Mucosa of rectum (tissue), 2 donors: Measurements from ENCODE around the gene JAZF1.

ENCODE experiments used
- H3K27ac ChIP-seq, 2 donors: one replicate each; pipeline ENCODE4 v1.7.0; 2013; ENCODE audit warnings: inconsistent platforms in 2 of 2, low read depth in 2 of 2, low read length in 2 of 2
- H3K27me3 ChIP-seq, 2 donors: one replicate each; pipeline ENCODE4 v1.7.0; 2013; ENCODE audit warnings: low read length in 2 of 2; ENCODE audit not compliant: control insufficient read depth in 2 of 2, insufficient read depth in 2 of 2
- H3K36me3 ChIP-seq, 2 donors: one replicate each; pipeline ENCODE4 v1.7.0; 2013; ENCODE audit warnings: low read length in 2 of 2; ENCODE audit not compliant: control insufficient read depth in 2 of 2, insufficient read depth in 2 of 2
- H3K4me1 ChIP-seq, 2 donors: one replicate each; pipeline ENCODE4 v1.7.0; 2013; ENCODE audit warnings: low read length in 2 of 2, mild to moderate bottlenecking in 1 of 2; ENCODE audit not compliant: control insufficient read depth in 2 of 2, insufficient read depth in 2 of 2
- H3K4me3 ChIP-seq, 2 donors: one replicate each; pipeline ENCODE4 v1.7.0; 2013; ENCODE audit warnings: low read length in 2 of 2
- H3K9ac ChIP-seq, 2 donors: one replicate each; pipeline ENCODE4 v1.7.0; 2013; ENCODE audit warnings: low read length in 2 of 2, low read depth in 1 of 2, mild to moderate bottlenecking in 1 of 2
- H3K9me3 ChIP-seq, 2 donors: one replicate each; pipeline ENCODE4 v1.7.0; 2013; ENCODE audit warnings: low read length in 2 of 2; ENCODE audit not compliant: control insufficient read depth in 2 of 2
- donor health status: healthy.
- donor health status: Normal muscosa, but diverticular disease.

JAZF1 gene

DNA sequence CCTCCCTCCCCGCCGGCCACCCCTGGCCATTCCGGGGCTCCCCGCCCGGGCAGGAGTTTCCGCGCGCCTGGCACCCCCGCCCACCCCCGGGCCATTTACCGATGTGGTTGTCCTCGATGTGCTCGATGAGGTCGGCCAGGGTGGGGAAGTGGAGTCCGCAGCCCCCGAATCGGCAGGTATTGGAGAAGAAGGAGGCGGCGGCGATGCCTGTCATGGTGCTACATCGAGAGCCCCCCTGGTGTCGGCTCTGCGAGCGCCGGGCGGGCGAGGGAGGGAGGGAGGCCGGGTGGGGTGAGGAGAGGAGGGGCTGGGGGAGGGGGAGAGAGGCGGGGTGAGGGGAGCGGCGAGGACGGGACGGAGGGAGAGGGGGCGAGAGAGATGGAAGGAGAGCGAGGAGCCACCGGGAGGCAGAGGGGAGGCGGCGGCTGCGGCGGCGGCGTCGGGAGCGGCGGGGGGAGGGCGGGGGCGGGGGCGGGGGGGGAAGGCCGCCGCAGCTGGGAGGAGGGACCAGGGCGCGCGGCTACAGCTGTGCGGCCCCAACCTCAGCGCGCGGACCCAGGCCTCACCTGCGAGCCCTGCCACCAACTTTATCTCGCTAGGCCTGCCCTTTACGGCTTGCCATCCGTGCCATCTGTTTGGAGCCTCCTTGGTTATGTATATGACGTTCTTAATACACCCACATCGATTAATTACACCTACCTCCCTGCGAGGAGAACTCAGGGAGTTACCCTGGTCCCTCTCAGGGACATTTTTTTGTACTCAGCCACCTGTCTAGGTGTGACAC is at the start of gene JAZF1:
Gene JAZF1, minus strand, starts transcription at position 432 of the 784 bp plus-strand sequence.
- Histone ChIP-seq H3K27ac (peak within 1 kb of the TSS; percentile 48 to 61), H3K4me3 (peak within 1 kb of the TSS; percentile 65 to 76), H3K27me3 (peaks cover 0 to 2% of the 10 kb centered on the region in 2 donors), H3K9ac (peak within 1 kb of the TSS; percentile 27 to 56), H3K4me1 (no peaks in the 10 kb centered on the region), H3K36me3 (no peaks in the 10 kb centered on the region), H3K9me3 (no peaks in the 10 kb centered on the region)

DNA sequence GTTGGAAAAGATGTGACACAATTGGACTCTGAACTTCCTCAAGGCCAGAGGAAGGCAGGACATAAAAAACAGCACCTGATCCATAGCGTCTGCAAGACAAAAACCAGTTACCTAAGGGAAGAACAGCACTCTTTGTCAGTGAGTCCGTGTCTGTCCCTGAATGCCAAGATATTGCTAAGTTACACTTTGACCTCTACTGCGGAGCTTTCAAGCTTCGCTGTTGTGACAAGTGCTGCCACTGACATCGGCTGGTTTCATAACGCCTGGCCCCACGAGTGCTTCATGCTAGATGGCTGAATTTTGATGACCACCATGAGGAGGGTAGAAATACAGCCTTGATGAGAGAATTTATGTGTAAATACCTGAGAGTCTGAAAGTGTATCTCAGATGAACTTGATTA is 49.7 kb upstream of the JAZF1 start:
- no peaks in the 10 kb centered on the region for H3K4me1 ChIP-seq
- H3K9me3 ChIP-seq, result no peaks in the 10 kb centered on the region
- no peaks in the 10 kb centered on the region for H3K36me3 ChIP-seq
- no peaks in the 10 kb centered on the region for H3K27me3 ChIP-seq
- H3K4me3 ChIP-seq, result no peak overlapping the region
- H3K27ac ChIP-seq, result no peak overlapping the region
- H3K9ac ChIP-seq, result no peak overlapping the region

DNA sequence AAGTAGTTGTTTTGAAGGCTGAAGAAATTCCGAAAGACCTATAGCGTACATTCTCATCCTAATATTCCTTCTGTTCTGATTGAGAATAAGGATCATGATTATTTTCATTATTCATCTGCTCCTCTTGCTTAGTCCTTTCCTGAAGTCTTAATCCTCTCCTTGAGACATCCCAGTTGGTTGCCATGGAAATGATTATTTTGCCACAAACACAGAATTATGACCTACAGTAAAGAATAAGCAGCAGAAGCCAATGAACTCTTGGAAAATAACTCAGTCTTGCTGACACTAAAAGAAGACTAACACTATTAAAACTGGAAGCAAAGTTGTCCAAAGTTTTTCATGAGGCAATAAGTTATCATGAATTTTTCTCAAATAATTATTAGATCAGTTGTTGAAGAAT is 47.8 kb upstream of the JAZF1 start:
- Histone ChIP-seq H3K9ac (no peak overlapping the region), H3K4me1 (no peaks in the 10 kb centered on the region), H3K27ac (no peak overlapping the region), H3K36me3 (no peaks in the 10 kb centered on the region), H3K9me3 (no peaks in the 10 kb centered on the region), H3K27me3 (no peaks in the 10 kb centered on the region), H3K4me3 (no peak overlapping the region)

DNA sequence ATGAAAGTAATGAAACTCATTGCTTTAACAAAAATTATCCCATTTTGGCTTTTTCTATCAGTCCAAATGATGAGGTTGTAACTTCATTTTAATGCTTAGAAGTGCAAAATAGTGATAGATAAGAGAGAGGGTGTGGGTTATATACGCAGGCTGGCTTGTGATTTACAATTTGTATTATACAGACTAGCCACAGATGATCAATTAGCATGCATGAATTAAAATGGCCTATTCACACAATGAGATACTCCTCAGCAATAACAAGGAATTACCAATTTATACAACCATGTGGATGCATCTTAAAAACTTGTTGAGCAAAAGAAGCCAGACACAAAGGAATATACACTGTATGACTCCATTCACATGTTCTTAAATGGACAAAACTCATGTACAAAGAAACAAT is 45.4 kb upstream of the JAZF1 start:
- no peak overlapping the region for H3K9ac ChIP-seq
- no peak overlapping the region for H3K4me3 ChIP-seq
- no peaks in the 10 kb centered on the region for H3K4me1 ChIP-seq
- H3K9me3 ChIP-seq, result no peaks in the 10 kb centered on the region
- H3K27me3 ChIP-seq, result no peaks in the 10 kb centered on the region
- H3K36me3 ChIP-seq, result no peaks in the 10 kb centered on the region
- no peak overlapping the region for H3K27ac ChIP-seq

DNA sequence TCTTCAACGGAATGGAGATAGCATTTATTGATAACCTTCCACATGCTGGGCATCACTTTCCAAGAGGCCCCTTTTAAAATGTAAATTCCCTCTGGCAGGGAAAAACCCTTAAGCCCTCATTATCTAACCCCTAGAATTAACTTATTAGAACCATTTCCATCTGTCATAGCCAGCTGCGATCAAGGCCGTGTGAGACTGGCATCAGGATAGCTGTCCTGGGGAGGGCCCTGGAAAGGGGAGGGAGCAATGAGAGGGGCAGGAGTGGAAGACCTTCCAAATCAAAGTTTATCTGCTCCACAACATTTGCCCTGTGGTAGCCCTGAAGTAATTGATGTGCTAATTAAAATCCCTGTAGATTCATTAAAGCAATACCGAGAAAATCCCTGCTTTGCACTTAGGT is 45.0 kb upstream of the JAZF1 start:
- no peak overlapping the region for H3K4me3 ChIP-seq
- H3K36me3 ChIP-seq, result no peaks in the 10 kb centered on the region
- H3K4me1 ChIP-seq, result no peaks in the 10 kb centered on the region
- no peaks in the 10 kb centered on the region for H3K9me3 ChIP-seq
- no peaks in the 10 kb centered on the region for H3K27me3 ChIP-seq
- H3K27ac ChIP-seq, result no peak overlapping the region
- no peak overlapping the region for H3K9ac ChIP-seq

DNA sequence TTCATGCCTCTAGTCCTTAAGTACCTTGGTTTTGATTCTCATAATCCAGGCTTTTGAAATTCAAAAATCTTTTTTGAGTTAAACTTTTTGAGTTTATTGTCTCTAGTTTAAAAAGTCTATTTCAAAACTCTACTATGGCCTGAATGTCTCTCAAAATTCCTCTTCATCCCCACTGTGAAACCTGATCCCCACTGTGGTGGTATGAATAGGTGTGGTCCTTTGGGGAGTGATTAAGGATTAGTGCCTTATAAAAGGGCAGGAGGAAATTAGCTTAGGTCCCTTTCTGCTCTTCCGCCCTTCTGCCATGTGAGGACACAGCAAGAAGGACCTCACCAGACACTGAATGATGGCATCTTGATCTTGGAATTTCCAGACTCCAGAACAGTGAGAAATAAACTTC is 44.1 kb upstream of the JAZF1 start:
- H3K9ac ChIP-seq, result no peak overlapping the region
- no peaks in the 10 kb centered on the region for H3K4me1 ChIP-seq
- no peaks in the 10 kb centered on the region for H3K9me3 ChIP-seq
- H3K27me3 ChIP-seq, result no peaks in the 10 kb centered on the region
- no peaks in the 10 kb centered on the region for H3K36me3 ChIP-seq
- no peak overlapping the region for H3K27ac ChIP-seq
- H3K4me3 ChIP-seq, result no peak overlapping the region

DNA sequence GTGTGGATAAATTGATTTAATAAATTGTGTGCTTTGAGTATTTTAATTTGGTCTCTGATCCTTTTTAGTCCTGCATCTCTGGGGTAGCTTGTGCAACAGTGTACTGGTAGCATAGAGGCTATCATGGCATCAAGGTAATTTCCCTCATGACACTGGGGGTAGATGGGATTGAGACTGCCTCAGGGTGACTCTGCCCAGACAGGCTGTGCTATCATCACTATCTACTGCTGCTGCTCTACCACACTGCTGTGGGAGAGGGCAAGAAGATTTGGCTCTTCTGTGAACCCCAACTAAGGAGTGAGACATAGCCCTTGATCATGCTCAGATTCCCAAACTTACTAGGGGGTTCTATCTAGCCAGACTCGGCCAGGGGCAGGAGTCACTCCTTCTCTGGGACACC is 43.6 kb upstream of the JAZF1 start:
- H3K4me3 ChIP-seq, result no peak overlapping the region

DNA sequence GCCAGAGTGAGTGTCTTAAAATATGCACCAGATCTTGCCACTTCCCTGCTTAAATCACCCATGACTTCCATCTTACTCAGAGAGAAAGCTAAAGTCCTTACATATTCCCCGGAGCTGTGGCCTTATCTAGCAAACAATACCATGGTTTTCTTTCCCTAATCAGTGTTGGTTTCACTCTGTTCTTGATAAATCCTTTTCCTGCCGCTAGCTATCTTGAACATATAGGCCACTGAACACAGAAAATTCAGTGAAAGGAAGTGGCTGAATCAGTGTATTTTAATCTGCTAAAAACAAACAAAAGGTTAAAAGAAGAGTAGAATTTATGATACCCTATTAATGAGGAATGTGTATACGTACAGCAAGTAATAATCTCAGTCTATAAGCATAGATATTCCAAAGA is 42.0 kb upstream of the JAZF1 start:
- H3K9me3 ChIP-seq, result no peaks in the 10 kb centered on the region
- H3K27me3 ChIP-seq, result no peaks in the 10 kb centered on the region
- H3K9ac ChIP-seq, result no peak overlapping the region

More for the DNA sequence above, 43.6 kb upstream of the JAZF1 start:
- H3K27me3 ChIP-seq, result no peaks in the 10 kb centered on the region
- no peak overlapping the region for H3K27ac ChIP-seq
- no peaks in the 10 kb centered on the region for H3K9me3 ChIP-seq
- no peak overlapping the region for H3K9ac ChIP-seq
- no peaks in the 10 kb centered on the region for H3K36me3 ChIP-seq
- no peaks in the 10 kb centered on the region for H3K4me1 ChIP-seq

DNA sequence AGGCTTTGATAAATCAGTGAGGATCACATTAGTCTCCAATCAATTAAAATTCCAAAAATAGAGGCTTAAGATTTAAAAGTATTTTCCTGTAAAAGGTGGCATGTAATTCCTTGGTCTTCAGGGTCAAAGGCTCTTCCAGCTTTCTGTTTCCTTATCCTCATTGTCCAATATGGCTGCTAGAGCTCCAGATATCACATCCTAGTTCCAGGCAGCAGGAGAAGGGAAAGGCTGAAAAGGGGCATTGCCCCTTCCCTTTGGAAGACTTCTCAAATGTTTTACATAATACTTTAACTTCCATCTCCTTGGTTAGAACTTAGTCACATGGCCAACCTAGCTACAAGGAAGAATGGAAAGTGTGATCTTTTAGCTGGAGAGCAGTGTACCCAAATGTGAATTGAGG is 39.2 kb upstream of the JAZF1 start:
- no peaks in the 10 kb centered on the region for H3K9me3 ChIP-seq
- H3K4me1 ChIP-seq, result no peaks in the 10 kb centered on the region
- no peaks in the 10 kb centered on the region for H3K27me3 ChIP-seq
- H3K4me3 ChIP-seq, result no peak overlapping the region
- H3K9ac ChIP-seq, result no peak overlapping the region
- H3K36me3 ChIP-seq, result no peaks in the 10 kb centered on the region
- no peak overlapping the region for H3K27ac ChIP-seq

More for the DNA sequence above, 42.0 kb upstream of the JAZF1 start:
- no peak overlapping the region for H3K4me3 ChIP-seq
- no peak overlapping the region for H3K27ac ChIP-seq
- H3K4me1 ChIP-seq, result no peaks in the 10 kb centered on the region
- no peaks in the 10 kb centered on the region for H3K36me3 ChIP-seq

DNA sequence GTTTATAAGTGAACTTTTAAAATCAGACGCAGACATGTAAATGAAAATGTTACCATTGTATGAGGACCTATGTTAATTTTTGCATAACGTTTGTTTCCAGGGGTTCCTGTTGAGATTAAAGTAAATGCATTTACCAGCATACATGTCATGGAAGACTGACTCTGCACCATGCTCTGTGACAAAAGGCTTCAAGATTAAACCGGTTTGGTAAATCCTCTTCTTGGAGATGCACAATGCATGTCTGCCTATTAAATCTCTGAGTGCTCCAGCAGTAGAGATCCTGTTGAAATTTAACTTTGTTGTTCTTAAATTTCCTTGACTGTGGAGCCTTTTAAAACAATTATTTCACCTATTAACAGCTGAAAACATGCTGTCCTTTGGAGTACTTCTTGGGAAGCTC is 36.5 kb upstream of the JAZF1 start:
- Histone ChIP-seq H3K27ac (no peak overlapping the region), H3K9me3 (no peaks in the 10 kb centered on the region), H3K9ac (no peak overlapping the region), H3K4me3 (no peak overlapping the region), H3K27me3 (no peaks in the 10 kb centered on the region), H3K4me1 (no peaks in the 10 kb centered on the region), H3K36me3 (no peaks in the 10 kb centered on the region)
